ENCODE data around the gene TRIP12.

The TRIP12 gene

DNA sequence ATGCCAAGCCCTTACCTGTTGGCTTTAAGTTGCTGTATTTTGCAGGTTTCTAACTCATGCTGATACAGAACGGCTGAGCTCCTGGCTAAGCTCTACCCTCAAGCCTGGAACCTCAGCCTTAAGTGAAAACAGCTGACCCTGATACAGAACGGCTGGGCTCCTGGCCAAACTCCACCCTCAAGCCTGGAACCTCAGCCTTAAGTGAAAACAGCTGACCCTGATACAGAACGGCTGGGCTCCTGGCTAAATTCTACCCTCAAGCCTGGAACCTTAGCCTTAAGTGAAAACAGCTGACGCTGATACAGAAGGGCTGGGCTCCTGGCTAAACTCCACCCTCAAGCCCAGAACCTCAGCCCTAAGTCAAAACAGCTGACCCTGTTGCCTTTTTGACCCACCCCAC lies 189.9 kb downstream of the TRIP12 start (continued):
- TF ChIP-seq, protein P1, sequence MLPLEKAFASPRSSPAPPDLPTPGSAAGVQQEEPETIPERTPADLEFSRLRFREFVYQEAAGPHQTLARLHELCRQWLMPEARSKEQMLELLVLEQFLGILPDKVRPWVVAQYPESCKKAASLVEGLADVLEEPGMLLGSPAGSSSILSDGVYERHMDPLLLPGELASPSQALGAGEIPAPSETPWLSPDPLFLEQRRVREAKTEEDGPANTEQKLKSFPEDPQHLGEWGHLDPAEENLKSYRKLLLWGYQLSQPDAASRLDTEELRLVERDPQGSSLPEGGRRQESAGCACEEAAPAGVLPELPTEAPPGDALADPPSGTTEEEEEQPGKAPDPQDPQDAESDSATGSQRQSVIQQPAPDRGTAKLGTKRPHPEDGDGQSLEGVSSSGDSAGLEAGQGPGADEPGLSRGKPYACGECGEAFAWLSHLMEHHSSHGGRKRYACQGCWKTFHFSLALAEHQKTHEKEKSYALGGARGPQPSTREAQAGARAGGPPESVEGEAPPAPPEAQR (tag by site-specific recombination; IDR thresholded peaks at IDR 0.05): no peak
- TF ChIP-seq KLF7 (tag by site-specific recombination; IDR thresholded peaks at IDR 0.05; ENCODE audit: borderline replicate concordance) (no peak), TSHZ1 (tag by site-specific recombination; IDR thresholded peaks at IDR 0.05; ENCODE audit: borderline replicate concordance) (no peak), ZNF174 (tag by site-specific recombination; IDR thresholded peaks at IDR 0.05) (no peak), ZNF311 (tag by site-specific recombination; IDR thresholded peaks at IDR 0.05; ENCODE audit: borderline replicate concordance) (no peak), ELK4 (IDR thresholded peaks at IDR 0.05; ENCODE audit: borderline replicate concordance, low read depth, low read length) (no peak), SP3 (tag by site-specific recombination; IDR thresholded peaks at IDR 0.05) (no peak)
- TF ChIP-seq, protein P2, sequence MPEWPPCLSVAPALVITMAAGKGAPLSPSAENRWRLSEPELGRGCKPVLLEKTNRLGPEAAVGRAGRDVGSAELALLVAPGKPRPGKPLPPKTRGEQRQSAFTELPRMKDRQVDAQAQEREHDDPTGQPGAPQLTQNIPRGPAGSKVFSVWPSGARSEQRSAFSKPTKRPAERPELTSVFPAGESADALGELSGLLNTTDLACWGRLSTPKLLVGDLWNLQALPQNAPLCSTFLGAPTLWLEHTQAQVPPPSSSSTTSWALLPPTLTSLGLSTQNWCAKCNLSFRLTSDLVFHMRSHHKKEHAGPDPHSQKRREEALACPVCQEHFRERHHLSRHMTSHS (tag by site-specific recombination; IDR thresholded peaks at IDR 0.05): no peak

DNA sequence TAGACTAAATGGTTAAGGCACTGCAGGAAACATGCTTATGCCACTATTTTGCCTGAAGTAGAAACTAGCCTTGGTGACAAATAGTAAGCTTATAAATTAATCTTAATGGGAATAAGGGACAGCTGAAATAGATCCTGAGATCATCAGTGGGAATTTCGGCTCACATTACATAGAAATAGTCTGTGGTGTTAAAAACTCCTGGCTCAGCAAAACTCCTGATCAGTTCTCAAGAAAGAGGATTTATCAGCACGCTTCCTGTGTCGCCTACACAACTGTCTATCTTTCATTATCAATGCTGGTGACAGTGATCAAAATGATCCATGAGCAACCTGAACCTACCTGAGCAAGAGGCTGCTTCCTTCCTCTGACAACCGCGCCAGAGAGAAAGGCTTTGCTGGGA lies 190.4 kb downstream of the TRIP12 start:
- ChIA-PET POLR2A (no interaction called here), CTCF (no interaction called here)
- Histone ChIP-seq H3K4me1 (ENCODE audit: control insufficient read depth, insufficient read depth, low read length) (no peaks in the 10 kb centered on the region), H3K27ac (ENCODE audit: extremely low read depth, low read depth, low read length) (no peak overlapping the region), H3K9me3 (ENCODE audit: control insufficient read depth, insufficient read depth, low read depth, low read length) (no peaks in the 10 kb centered on the region), H3K4me3 (ENCODE audit: low read depth, low read length) (no peak overlapping the region), H3K36me3 (ENCODE audit: control insufficient read depth in 2 of 2, insufficient read depth in 1 of 2, low read length in 2 of 2) (no peaks in the 10 kb centered on the region)
- no peak for TF ChIP-seq ZNF169 (tag by site-specific recombination; IDR thresholded peaks at IDR 0.05)
- no peak for TF ChIP-seq ZNF426 (tag by site-specific recombination; IDR thresholded peaks at IDR 0.05)
- no peak for TF ChIP-seq ZNF239 (tag by site-specific recombination; IDR thresholded peaks at IDR 0.05)
- no peak for TF ChIP-seq ZFP37 (tag by site-specific recombination; IDR thresholded peaks at IDR 0.05)
- TF ChIP-seq ZNF18 (tag by site-specific recombination; IDR thresholded peaks at IDR 0.05): no peak
- TF ChIP-seq ZNF350 (tag by site-specific recombination; IDR thresholded peaks at IDR 0.05): no peak
- TF ChIP-seq ZNF280D (tag by site-specific recombination; IDR thresholded peaks at IDR 0.05): no peak
- TF ChIP-seq AEBP2 (tag by site-specific recombination; IDR thresholded peaks at IDR 0.05; ENCODE audit: borderline replicate concordance): no peak
- TF ChIP-seq, protein P3, sequence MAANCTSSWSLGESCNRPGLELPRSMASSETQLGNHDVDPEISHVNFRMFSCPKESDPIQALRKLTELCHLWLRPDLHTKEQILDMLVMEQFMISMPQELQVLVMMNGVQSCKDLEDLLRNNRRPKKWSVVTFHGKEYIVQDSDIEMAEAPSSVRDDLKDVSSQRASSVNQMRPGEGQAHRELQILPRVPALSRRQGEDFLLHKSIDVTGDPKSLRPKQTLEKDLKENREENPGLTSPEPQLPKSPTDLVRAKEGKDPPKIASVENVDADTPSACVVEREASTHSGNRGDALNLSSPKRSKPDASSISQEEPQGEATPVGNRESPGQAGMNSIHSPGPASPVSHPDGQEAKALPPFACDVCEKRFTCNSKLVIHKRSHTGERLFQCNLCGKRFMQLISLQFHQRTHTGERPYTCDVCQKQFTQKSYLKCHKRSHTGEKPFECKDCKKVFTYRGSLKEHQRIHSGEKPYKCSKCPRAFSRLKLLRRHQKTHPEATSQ (tag by site-specific recombination; IDR thresholded peaks at IDR 0.05): no peak
